GM18526 (cell line): ENCODE results near the gene DNAJC8.

Experiments used
- POLR2A ChIP-seq: IDR thresholded peaks from 3 replicates; pipeline ENCODE4 v1.6.1; 2011; ENCODE audit not compliant: insufficient read length; ENCODE audit errors: extremely low read depth

DNAJC8 gene

GRCh38 chr1:28259934-28260802, 27.3 kb upstream of the DNAJC8 start:
- TF ChIP-seq POLR2A, result no peak

GRCh38 chr1:28259252-28259933, 26.6 kb upstream of the DNAJC8 start, which contains the start of gene SESN2:
SESN2 (plus strand) TSS chr1:28259518; CDS start chr1:28259848, 330 bp downstream.
- peak; percentile 98 for TF ChIP-seq POLR2A

DNA sequence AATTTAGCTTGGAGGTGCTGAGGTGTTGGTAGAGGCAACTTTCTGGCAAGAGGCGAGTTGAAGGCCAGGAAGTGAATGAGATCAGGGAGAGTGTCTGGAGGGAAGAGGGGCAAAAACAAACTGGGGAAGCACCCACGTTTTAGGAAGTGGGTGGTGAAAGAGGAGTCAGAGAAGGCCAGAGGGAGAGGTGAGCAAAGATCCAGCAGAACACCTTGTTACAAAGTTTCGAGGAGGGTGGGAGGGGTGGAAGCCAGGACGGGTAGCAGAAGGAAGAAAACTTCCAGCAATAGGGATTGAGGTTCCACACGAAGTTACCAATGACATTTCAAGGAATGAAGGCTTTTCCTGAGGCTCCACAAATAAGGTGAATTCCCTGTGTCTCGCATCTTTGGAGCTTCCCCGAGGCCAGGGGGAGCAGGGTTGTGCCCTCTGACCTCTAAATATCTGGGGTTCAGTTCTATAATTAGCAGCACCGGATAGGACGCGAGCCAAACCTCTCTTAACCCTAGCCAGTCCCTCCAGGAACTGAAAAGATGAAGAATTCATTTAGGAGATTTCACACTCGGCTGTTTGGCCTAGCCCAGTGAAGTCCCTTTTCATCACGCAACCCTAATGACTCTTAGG, 25.9 kb upstream of the DNAJC8 start:
- TF ChIP-seq POLR2A, result no peak

DNA sequence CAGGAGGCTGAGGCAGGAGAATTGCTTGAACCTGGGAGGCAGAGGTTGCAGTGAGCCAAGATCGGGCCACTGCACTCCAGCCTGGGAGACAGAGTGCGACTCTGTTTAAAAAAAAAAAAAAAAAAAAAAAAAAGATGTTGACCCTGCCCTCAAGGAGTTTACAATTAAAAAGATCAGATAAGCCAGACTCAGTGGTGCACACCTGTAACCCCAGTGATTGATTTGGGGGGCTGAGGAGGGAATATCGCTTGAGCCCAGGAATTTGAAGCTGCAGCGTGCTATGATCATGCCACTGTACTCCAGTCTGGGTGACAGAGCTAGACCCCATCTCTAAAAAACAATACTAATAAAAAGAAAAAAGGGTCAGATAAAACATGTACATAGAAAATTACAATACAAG, 24.9 kb upstream of the DNAJC8 start:
- TF ChIP-seq POLR2A, result no peak

- TF ChIP-seq POLR2A, result no peak
Observed at GRCh38 chr1:28256197-28256827, 23.5 kb upstream of the DNAJC8 start.

- no peak for TF ChIP-seq POLR2A
Observed at GRCh38 chr1:28249866-28250295, 17.1 kb upstream of the DNAJC8 start.

- peak; percentile 23 for TF ChIP-seq POLR2A
Observed at GRCh38 chr1:28249013-28249865, 16.4 kb upstream of the DNAJC8 start.

- TF ChIP-seq POLR2A, result no peak
Observed at GRCh38 chr1:28248273-28249012, 15.6 kb upstream of the DNAJC8 start.

- no peak for TF ChIP-seq POLR2A
Observed at GRCh38 chr1:28247612-28248272, 14.9 kb upstream of the DNAJC8 start.

DNA sequence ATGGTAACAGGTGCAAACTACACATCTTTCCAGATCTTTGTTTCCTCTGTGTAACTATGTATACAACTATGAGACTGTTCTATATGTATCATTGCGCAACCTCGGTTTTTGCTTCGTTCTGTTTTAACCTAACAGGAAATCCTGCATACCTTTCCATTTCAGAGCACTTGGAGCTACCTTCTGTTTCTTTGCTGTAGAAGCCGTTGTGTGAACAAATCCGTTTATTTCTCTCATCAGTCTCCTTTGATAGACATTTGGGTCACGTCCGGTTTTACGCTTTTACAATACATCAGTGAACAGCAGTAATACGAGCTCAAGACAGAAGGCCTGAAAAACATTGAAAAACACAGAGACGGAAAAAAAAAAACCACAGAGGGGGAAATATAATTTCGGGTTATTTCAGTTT, 13.6 kb upstream of the DNAJC8 start:
- TF ChIP-seq POLR2A, result no peak

GRCh38 chr1:28244549-28245251, 11.9 kb upstream of the DNAJC8 start:
- TF ChIP-seq POLR2A, result peak; percentile 13

DNA sequence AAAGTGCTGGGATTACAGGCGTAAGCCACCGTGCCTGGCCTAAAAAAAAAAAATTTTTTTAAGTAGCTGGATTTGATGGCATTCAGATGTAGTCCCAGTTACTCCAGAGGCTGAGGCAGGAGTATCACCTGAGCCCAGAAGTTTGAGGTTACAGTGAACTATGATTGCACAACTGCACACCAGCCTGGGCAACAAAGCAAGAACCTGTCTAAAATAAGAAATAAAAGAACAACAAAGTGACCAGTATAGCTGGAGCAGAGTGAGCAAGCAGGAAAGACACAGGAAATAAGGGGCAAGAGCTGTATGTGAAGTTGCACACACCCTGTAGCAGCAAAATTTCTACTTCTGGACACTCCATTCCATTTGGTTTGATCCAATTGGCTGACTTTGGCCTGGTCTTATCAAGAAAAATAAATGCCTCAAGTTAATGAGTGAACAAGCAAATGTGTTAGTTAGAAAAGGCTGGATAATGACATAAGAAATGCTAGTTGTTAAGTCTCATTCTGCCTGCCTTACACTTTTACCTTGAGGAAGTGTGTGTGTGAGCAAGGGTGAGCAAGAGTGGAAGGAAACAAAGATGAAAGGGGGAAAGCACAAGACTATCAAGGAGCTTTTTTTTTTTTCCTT, 11.0 kb upstream of the DNAJC8 start:
- TF ChIP-seq POLR2A, result no peak
